Left ventricle myocardium inferior (tissue), 1 donor: ENCODE results near the gene IQGAP2. TPM values are rescaled to one million over a fixed set of nuclear protein-coding genes. Genes with fewer than 3 reads are reported as not detected.

Experiments
- DNase-seq: peaks from one replicate; pipeline ENCODE4 v3.0.0-alpha.2; 2020
- H3K27ac ChIP-seq: fragments of 200-600 bp; replicated peaks from 2 replicates; pipeline ENCODE4 v1.8.0; 2021
- H3K27me3 ChIP-seq: fragments of 200-600 bp; 2 replicates; pipeline ENCODE4 v1.8.0; 2021; ENCODE audit warnings: low read depth
- H3K36me3 ChIP-seq: fragments of 200-600 bp; 2 replicates; pipeline ENCODE4 v1.8.0; 2021
- H3K4me1 ChIP-seq: fragments of 200-600 bp; 2 replicates; pipeline ENCODE4 v1.8.0; 2021
- H3K4me3 ChIP-seq: fragments of 200-600 bp; 2 replicates; pipeline ENCODE4 v1.8.0; 2021; ENCODE audit warnings: mild to moderate bottlenecking, moderate library complexity
- H3K9me3 ChIP-seq: fragments of 200-600 bp; replicated peaks from 2 replicates; pipeline ENCODE4 v1.8.0; 2021
- intact Hi-C: fragments of 100-400 bp; cut with micrococcal nuclease; formaldehyde crosslinking; loops from one replicate; pipeline ENCODE4 v1.11.0; 2022
- total RNA-seq: library from RNA; stranded (reverse); fragmentation: NEBNext Ultra II Directional; extraction: Animal tissue kit (Norgen Biotek cat#: 25700); gene quantifications from one replicate; pipeline ENCODE4 v1.2.1, GENCODE V29; 2021
- TF ChIP-seq, protein P1 (sequence below): fragments of 200-600 bp; IDR thresholded peaks from 2 replicates; pipeline ENCODE4 v1.8.0; 2021; ENCODE audit warnings: antibody characterized with exemption, mild to moderate bottlenecking, borderline replicate concordance
- donor health status: DM: no; HTN: yes; CAD: no; lungs with severe emphysema.

IQGAP2 gene
- total RNA-seq, 1 donor from 2014 or later = 4.1 TPM

- Histone ChIP-seq H3K4me3 (no peak overlapping the region), H3K9me3 (no peaks in the 10 kb centered on the region), H3K4me1 (no peaks in the 10 kb centered on the region), H3K27me3 (no peaks in the 10 kb centered on the region), H3K27ac (no peak overlapping the region), H3K36me3 (no peaks in the 10 kb centered on the region)
- TF ChIP-seq, protein P1, sequence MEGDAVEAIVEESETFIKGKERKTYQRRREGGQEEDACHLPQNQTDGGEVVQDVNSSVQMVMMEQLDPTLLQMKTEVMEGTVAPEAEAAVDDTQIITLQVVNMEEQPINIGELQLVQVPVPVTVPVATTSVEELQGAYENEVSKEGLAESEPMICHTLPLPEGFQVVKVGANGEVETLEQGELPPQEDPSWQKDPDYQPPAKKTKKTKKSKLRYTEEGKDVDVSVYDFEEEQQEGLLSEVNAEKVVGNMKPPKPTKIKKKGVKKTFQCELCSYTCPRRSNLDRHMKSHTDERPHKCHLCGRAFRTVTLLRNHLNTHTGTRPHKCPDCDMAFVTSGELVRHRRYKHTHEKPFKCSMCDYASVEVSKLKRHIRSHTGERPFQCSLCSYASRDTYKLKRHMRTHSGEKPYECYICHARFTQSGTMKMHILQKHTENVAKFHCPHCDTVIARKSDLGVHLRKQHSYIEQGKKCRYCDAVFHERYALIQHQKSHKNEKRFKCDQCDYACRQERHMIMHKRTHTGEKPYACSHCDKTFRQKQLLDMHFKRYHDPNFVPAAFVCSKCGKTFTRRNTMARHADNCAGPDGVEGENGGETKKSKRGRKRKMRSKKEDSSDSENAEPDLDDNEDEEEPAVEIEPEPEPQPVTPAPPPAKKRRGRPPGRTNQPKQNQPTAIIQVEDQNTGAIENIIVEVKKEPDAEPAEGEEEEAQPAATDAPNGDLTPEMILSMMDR = no peak
- DNase-seq = no peak
- intact Hi-C loops = no loop called here
Observed at GRCh38 chr5:76471406-76471805, 68.3 kb downstream of the IQGAP2 start.

DNA sequence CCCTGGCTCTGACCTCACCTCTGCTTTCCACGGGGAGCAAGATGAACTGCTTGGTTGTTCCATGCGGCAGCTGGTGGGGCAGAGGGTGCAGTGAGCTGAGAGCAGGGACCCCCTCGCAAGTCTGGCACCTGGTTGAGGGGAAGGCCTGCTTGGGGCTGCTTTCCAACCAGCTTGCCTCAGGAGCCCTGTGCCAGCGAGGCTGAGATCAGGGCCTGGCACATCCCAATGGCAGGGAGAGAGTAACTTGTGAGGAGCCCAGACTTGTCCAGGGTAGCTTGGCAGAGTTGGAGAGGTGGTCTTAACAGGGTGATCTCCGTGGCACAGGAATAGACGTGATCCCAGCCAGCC is 68.9 kb downstream of the IQGAP2 start:
- Histone ChIP-seq H3K36me3 (no peaks in the 10 kb centered on the region), H3K27me3 (no peaks in the 10 kb centered on the region), H3K4me3 (no peak overlapping the region), H3K27ac (no peak overlapping the region), H3K9me3 (no peaks in the 10 kb centered on the region), H3K4me1 (no peaks in the 10 kb centered on the region)
- TF ChIP-seq, protein P1 = no peak
- no peak for DNase-seq
- intact Hi-C loops = no loop called here

DNA sequence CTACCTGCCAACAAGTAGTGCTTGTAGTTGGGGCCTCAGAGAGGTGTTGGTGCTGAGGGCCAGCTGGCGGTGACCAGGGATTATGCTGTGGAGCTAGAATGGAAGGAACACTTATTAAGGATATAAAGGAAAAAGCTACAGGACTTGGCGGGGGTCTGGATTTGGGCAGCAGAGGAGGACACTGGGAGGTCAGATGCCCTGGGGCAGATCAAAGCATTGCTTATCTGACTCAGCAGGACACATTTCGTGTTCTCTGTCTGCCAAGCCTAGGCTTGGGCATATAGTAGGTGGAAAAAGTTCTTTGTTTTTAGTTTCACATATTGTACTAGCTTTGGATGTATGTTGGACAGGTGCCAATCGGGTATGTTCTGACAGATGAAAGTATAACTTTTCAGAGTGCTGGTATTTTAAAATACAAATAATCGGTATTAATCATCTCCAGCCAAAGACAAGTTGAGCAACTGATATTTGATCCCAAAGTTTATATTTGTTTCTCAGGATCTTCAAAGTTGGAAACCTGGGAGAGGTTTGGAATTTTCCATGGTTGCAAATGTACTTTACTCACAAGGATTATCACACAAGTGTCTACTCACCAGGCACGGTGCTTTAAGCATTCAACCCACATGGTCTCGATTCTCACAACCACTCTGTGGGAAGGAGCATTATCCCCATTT is 69.4 kb downstream of the IQGAP2 start:
- H3K4me1 ChIP-seq = no peaks in the 10 kb centered on the region
- intact Hi-C loops = no loop called here
- TF ChIP-seq, protein P1 = no peak
- DNase-seq = no peak
- H3K4me3 ChIP-seq = no peak overlapping the region
- no peaks in the 10 kb centered on the region for H3K27me3 ChIP-seq
- no peaks in the 10 kb centered on the region for H3K9me3 ChIP-seq
- H3K27ac ChIP-seq = no peak overlapping the region
- no peaks in the 10 kb centered on the region for H3K36me3 ChIP-seq

GRCh38 chr5:76473009-76473336 is 69.9 kb downstream of the IQGAP2 start:
- Histone ChIP-seq H3K4me1 (no peaks in the 10 kb centered on the region), H3K36me3 (no peaks in the 10 kb centered on the region), H3K27me3 (no peaks in the 10 kb centered on the region), H3K4me3 (no peak overlapping the region), H3K27ac (no peak overlapping the region), H3K9me3 (no peaks in the 10 kb centered on the region)
- TF ChIP-seq, protein P1 = no peak
- DNase-seq = no peak
- intact Hi-C loops = no loop called here

GRCh38 chr5:76473661-76474060 is 70.6 kb downstream of the IQGAP2 start:
- DNase-seq = no peak
- Histone ChIP-seq H3K27me3 (no peaks in the 10 kb centered on the region), H3K9me3 (no peaks in the 10 kb centered on the region), H3K36me3 (no peaks in the 10 kb centered on the region), H3K27ac (no peak overlapping the region), H3K4me3 (no peak overlapping the region), H3K4me1 (no peaks in the 10 kb centered on the region)
- intact Hi-C loops = no loop called here
- TF ChIP-seq, protein P1 = no peak

DNA sequence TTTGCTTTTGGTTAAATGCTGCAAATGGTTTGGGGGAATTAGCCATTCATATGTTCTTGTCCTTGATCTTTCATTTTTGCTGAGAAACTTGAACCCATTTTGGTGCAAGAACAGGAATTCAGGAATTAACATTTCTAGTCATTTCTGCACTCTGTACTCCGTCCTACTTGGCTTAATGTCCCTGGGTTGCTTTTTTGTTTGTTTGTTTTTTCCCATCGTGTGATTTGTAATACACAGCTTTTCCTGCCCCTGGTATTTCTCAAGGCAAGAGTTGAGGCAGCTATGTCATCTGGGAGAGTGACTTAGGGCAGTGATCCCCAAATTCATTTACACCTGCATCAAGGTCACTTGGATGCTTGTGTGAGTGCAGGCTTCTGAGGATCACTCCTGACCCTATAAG is 71.3 kb downstream of the IQGAP2 start:
- Histone ChIP-seq H3K27ac (no peak overlapping the region), H3K4me1 (no peaks in the 10 kb centered on the region), H3K4me3 (no peak overlapping the region), H3K27me3 (no peaks in the 10 kb centered on the region), H3K36me3 (no peaks in the 10 kb centered on the region), H3K9me3 (no peaks in the 10 kb centered on the region)
- DNase-seq = no peak
- TF ChIP-seq, protein P1 = no peak
- intact Hi-C loops = no loop called here
